Left cardiac atrium (tissue), 4 donors: ENCODE data around the gene MND1. TPM values are rescaled to one million over a fixed set of nuclear protein-coding genes. Genes with fewer than 3 reads are reported as not detected.
"Not testable (repeated sequence)": the region's sequence is repeated elsewhere in the genome, so short reads cannot be mapped to it uniquely, and the experiment has no call there.

ENCODE experiments used
- ATAC-seq, 2 donors: fragments of 200-7000 bp; cut with Tn5 transposase; one replicate each; pipeline ENCODE4 v1.9.1; 2020; ENCODE audit warnings: mild to moderate bottlenecking in 2 of 2, moderate library complexity in 2 of 2
- DNase-seq: peaks from one replicate; pipeline ENCODE4 v3.0.0-alpha.2; 2020
- intact Hi-C, 2 donors: fragments of 100-400 bp; cut with DNase I; formaldehyde crosslinking; loops; one replicate each; pipeline versions ENCODE4 v1.14.1 to v1.15.1; 2022 to 2023
- total RNA-seq, 2 donors: library from RNA; stranded (reverse); fragmentation: NEBNext Ultra II Directional; extraction: Animal tissue kit (Norgen Biotek cat#: 25700); gene quantifications; one replicate each; pipeline ENCODE4 v1.2.1, GENCODE V29; 2021
- donor health status: DM: no; HTN: yes; CAD: no.
- donor health status: DM: no; HTN: yes; CAD: no; lungs with severe emphysema.
- donor health status: DM: yes; HTN: yes; CAD: no.
- donor health status: Dilated cardiomyopathy.

Gene MND1
- total RNA-seq, 2 donors from 2014 or later: 0.62 TPM; not detected in 1

GRCh38 chr4:153461549-153461948 is 117.1 kb downstream of the MND1 start:
- not testable (repeated sequence) for DNase-seq, ATAC-seq
- intact Hi-C loops: loop anchor here (10.0 kb wide), 1 partner anchor 117 kb away; the partner anchor contains the start of gene MND1 (in 2 of the 2)

- intact Hi-C loops: loop anchor here (10.0 kb wide), 1 partner anchor 119 kb away; the partner anchor contains the start of gene MND1 (in 2 of the 2)
- ATAC-seq (peak in 1 of 2 donors; percentile 20), DNase-seq (no peak)
These were observed 119.6 kb downstream of the MND1 start for GRCh38 chr4:153464068-153464467.

Other genes starting within 250 kb of the MND1 start
- 10 to 100 TPM; 19.8 to 22.6 TPM for gene TRIM2, start 140.2 kb upstream of the MND1 start, total RNA-seq
- 10 to 100 TPM in 1 of 2 donors, 1 to 10 TPM in 1; 8.1 to 13.1 TPM for gene TMEM131L, start 121.7 kb downstream of the MND1 start, total RNA-seq